Measurements from ENCODE around the gene ARRDC2. TPM values are rescaled to one million over a fixed set of nuclear protein-coding genes. Genes with fewer than 3 reads are reported as not detected.

Gene ARRDC2
- total RNA-seq, 6 experiments from 2014 or later, result 3.6 to 28.5 (median 10.8) TPM

GRCh38 chr19:18060472-18060871 is 52.5 kb downstream of the ARRDC2 start:
- Histone ChIP-seq H3K36me3 (no peaks in the 10 kb centered on the region), H3K27me3 (no peaks in the 10 kb centered on the region), H3K27ac (no peak overlapping the region), H3K4me3 (no peak overlapping the region), H3K4me1 (peaks cover 0 to 11% (median 4%) of the 10 kb centered on the region in 4 donors), H3K9me3 (no peaks in the 10 kb centered on the region)
- no peak for DNase-seq
- WGBS (ENCODE audit: insufficient coverage, low coverage, low lambda C conversion rate, missing lambda C conversion rate), result 78% methylated on average over 6 of the region's 6 CpGs
- no peak for ATAC-seq
- intact Hi-C loops (cut with DNase I), result loop anchor here in 1 of 2 donors (5.0 to 10.0 kb wide), 2 partner anchors 58 to 116 kb away; no protein-coding TSS in a partner anchor
- TF ChIP-seq CTCF (IDR thresholded peaks at IDR 0.05) (no peak), POLR2A (IDR thresholded peaks at IDR 0.05) (no peak)

- Histone ChIP-seq H3K27ac (no peak overlapping the region), H3K36me3 (no peaks in the 10 kb centered on the region), H3K27me3 (no peaks in the 10 kb centered on the region), H3K9me3 (no peaks in the 10 kb centered on the region), H3K4me1 (peaks cover 0 to 11% (median 4%) of the 10 kb centered on the region in 4 donors), H3K4me3 (no peak overlapping the region)
- WGBS (ENCODE audit: insufficient coverage, low coverage, low lambda C conversion rate, missing lambda C conversion rate), result 80% methylated on average over 7 of the region's 8 CpGs
- TF ChIP-seq CTCF (IDR thresholded peaks at IDR 0.05) (no peak), POLR2A (IDR thresholded peaks at IDR 0.05) (no peak)
- DNase-seq (no peak), ATAC-seq (no peak)
- intact Hi-C loops (cut with DNase I), result loop anchor here in 1 of 2 donors (5.0 to 10.0 kb wide), 2 partner anchors 60 to 117 kb away; no protein-coding TSS in a partner anchor
Measured at GRCh38 chr19:18062028-18062427, 54.1 kb downstream of the ARRDC2 start.

- peaks cover 0 to 2% (median 0%) of the 10 kb centered on the region in 4 donors for H3K4me1 ChIP-seq
- H3K9me3 ChIP-seq, result no peaks in the 10 kb centered on the region
- WGBS (ENCODE audit: insufficient coverage, low coverage, low lambda C conversion rate, missing lambda C conversion rate), result 79% methylated on average over 4 of the region's 5 CpGs
- no peak overlapping the region for H3K27ac ChIP-seq
- H3K27me3 ChIP-seq, result no peaks in the 10 kb centered on the region
- ATAC-seq, result peak in 3 of 4 donors; percentile 56 to 73 (median 62)
- H3K36me3 ChIP-seq, result no peaks in the 10 kb centered on the region
- no peak overlapping the region for H3K4me3 ChIP-seq
- intact Hi-C loops (cut with DNase I), result loop anchor here in 1 of 2 donors (5.0 to 10.0 kb wide), 2 partner anchors 61 to 119 kb away; no protein-coding TSS in a partner anchor
- DNase-seq, result peak in 2 of 3 donors; percentile 40 to 67
- TF ChIP-seq CTCF (IDR thresholded peaks at IDR 0.05), result peak in 2 of 4 donors; percentile 26 to 41
- TF ChIP-seq POLR2A (IDR thresholded peaks at IDR 0.05), result no peak
Measured at GRCh38 chr19:18063463-18063862, 55.5 kb downstream of the ARRDC2 start.

Small RNA genes within 50 kb of the gene (small RNA-seq; reads per million reads assigned to genes)
- gene RNA5SP468, result 0 reads per million in 2 experiments

Other genes with a start within 250 kb of the ARRDC2 start
- 10 to 100 TPM in 2 of 6 experiments, 1 to 10 TPM in 3, under 1 TPM in 1; 0.26 to 13.6 (median 3.1) TPM for gene B3GNT3, start 213.0 kb upstream of the ARRDC2 start, total RNA-seq
- gene INSL3, start 186.7 kb upstream of the ARRDC2 start, total RNA-seq, result not detected
- 1 to 10 TPM; 1.1 to 5.5 (median 2.3) TPM for gene JAK3, start 160.2 kb upstream of the ARRDC2 start, total RNA-seq
- gene RPL18A, start 148.3 kb upstream of the ARRDC2 start, total RNA-seq, result 100 to 1,000 TPM; 449 to 778 (median 494) TPM
- not detected for gene SLC5A5, start 136.2 kb upstream of the ARRDC2 start, total RNA-seq
- 10 to 100 TPM; 20.6 to 45.3 (median 30.7) TPM for gene CCDC124, start 75.2 kb upstream of the ARRDC2 start, total RNA-seq
- not detected for gene KCNN1, start 41.1 kb upstream of the ARRDC2 start, total RNA-seq
- 1 to 10 TPM in 1 of 6 experiments, under 1 TPM in 5; 0.25 to 2.0 (median 0.70) TPM for gene IL12RB1, start 78.8 kb downstream of the ARRDC2 start, total RNA-seq
- gene MAST3, start 89.6 kb downstream of the ARRDC2 start, total RNA-seq, result 10 to 100 TPM in 3 of 6 experiments, 1 to 10 TPM in 3; 8.0 to 17.9 (median 10.0) TPM
- 10 to 100 TPM; 11.1 to 21.4 (median 14.6) TPM for gene PIK3R2, start 145.0 kb downstream of the ARRDC2 start, total RNA-seq
- gene IFI30, start 165.6 kb downstream of the ARRDC2 start, total RNA-seq, result 100 to 1,000 TPM in 3 of 6 experiments, 10 to 100 TPM in 3; 54.0 to 205 (median 91.8) TPM
- 10 to 100 TPM in 2 of 6 experiments, 1 to 10 TPM in 4; 6.5 to 26.4 (median 7.5) TPM for gene MPV17L2, start 185.0 kb downstream of the ARRDC2 start, total RNA-seq
- gene RAB3A, start 195.9 kb downstream of the ARRDC2 start, total RNA-seq, result 1 to 10 TPM in 3 of 6 experiments, under 1 TPM in 3; 0.81 to 2.6 (median 1.4) TPM
- gene PDE4C, start 218.3 kb downstream of the ARRDC2 start, total RNA-seq, result 1 to 10 TPM in 1 of 6 experiments, under 1 TPM in 5; 0.25 to 1.1 (median 0.57) TPM